DOHH2 (cell line): ENCODE results near the gene PLEKHG7.

Experiments used
- CTCF ChIP-seq: fragments of 200-600 bp; sonication (generic); IDR thresholded peaks from one replicate; pipeline ENCODE4 v1.5.1; 2014; ENCODE audit warnings: antibody characterized with exemption, mild to moderate bottlenecking, low read depth, low read length; ENCODE audit not compliant: poor library complexity, severe bottlenecking
- EZH2phosphoT487 ChIP-seq: fragments of 200-600 bp; sonication (generic); IDR thresholded peaks from 2 replicates; pipeline ENCODE4 v1.6.1; 2017; ENCODE audit warnings: borderline replicate concordance, mild to moderate bottlenecking, antibody characterized with exemption, low read length, moderate library complexity, mixed read lengths

- TF ChIP-seq CTCF (no peak), EZH2phosphoT487 (no peak)
These were observed 66.5 kb downstream of the PLEKHG7 start for GRCh38 chr12:92769124-92769901.
